ENCODE results near the gene TUBGCP6. TPM values are rescaled to one million over a fixed set of nuclear protein-coding genes. Genes with fewer than 3 reads are reported as not detected.

TUBGCP6 gene
- total and polyA plus RNA-seq, 10 of the 15 experiments (the other 5 are each of a cell fraction or from before 2014, with no cell fraction given) = 0.74 to 41.4 (median 19.4) TPM

GRCh38 chr22:50253046-50253915 is 8.5 kb upstream of the TUBGCP6 start:
- SMC1A ChIA-PET (ENCODE audit: uncharacterized antibody, unreplicated experiment) = interaction anchor here (1.2 to 1.3 kb wide), 3 partner anchors 88 to 105 kb away, joined by 3 read pairs; no protein-coding TSS in a partner anchor
- Histone ChIP-seq H3K36me3 (ENCODE audit: control insufficient read depth in 2 of 2, insufficient read depth in 2 of 2, low read length in 1 of 2) (no peaks in the 10 kb centered on the region; a peak in 2 of 4 replicates), H4K20me1 (ENCODE audit: control insufficient read depth, insufficient read depth) (no peaks in the 10 kb centered on the region), H3K4me1 (ENCODE audit: control insufficient read depth, insufficient read depth, low read length) (peaks cover 16% of the 10 kb centered on the region), H3K27ac (ENCODE audit: control insufficient read depth, insufficient read depth) (no peak overlapping the region), H2AFZ (ENCODE audit: control insufficient read depth, low read depth, low read length) (no peak overlapping the region), H3K4me3 (no peak overlapping the region), H3K27me3 (replicated peaks in 1 of 2; ENCODE audit: control insufficient read depth in 2 of 2, insufficient read depth in 2 of 2, low read length in 1 of 2) (no peaks in the 10 kb centered on the region), H3K9ac (ENCODE audit: control insufficient read depth, insufficient read depth, low read length) (no peak overlapping the region), H3K4me2 (ENCODE audit: control insufficient read depth, insufficient read depth) (no peak overlapping the region), H3K79me2 (ENCODE audit: control insufficient read depth, insufficient read depth, low read length) (peaks cover 9% of the 10 kb centered on the region), H3K9me3 (replicated peaks; ENCODE audit: control insufficient read depth, insufficient read depth, low read length) (no peaks in the 10 kb centered on the region)
- ATAC-seq = no peak
- WGBS (ENCODE audit: insufficient coverage, insufficient replicate concordance, low lambda C conversion rate, missing lambda C conversion rate) = 85% methylated on average over 19 of the region's 22 CpGs
- RAD21 ChIA-PET (ENCODE audit: unreplicated experiment) = interaction anchor here (0.6 to 3.3 kb wide), 6 partner anchors 8 to 217 kb away, joined by 3 to 26 read pairs (median 3); partner anchors contain the start of gene MAPK12
- no peak for FAIRE-seq
- no peak for TF ChIP-seq POU2F2 (IDR thresholded peaks at IDR 0.05; ENCODE audit: borderline replicate concordance, low read depth, low read length)
- CTCF ChIA-PET = interaction anchor here (0.6 to 2.8 kb wide), 10 partner anchors 8 to 368 kb away, joined by 3 to 20 read pairs (median 4); partner anchors contain the start of gene MAPK12
- no peak for DNase-seq (ENCODE audit: low read depth, low spot score)
- no TSS peak for BruUV-seq (replicated peaks)
- intact Hi-C loops (cut with micrococcal nuclease; ENCODE audit: unreplicated experiment) = loop anchor here (5.0 kb wide), 2 partner anchors 244 to 439 kb away; no protein-coding TSS in a partner anchor
- in situ Hi-C loops (cut with MboI) = loop anchor here (10.0 kb wide), 2 partner anchors 242 to 362 kb away; no protein-coding TSS in a partner anchor
- POLR2A ChIA-PET = no interaction called here
